ENCODE measurements around the gene DMXL2.
"Not testable (repeated sequence)": the region's sequence is repeated elsewhere in the genome, so short reads cannot be mapped to it uniquely, and the experiment has no call there.

The DMXL2 gene

GRCh38 chr15:51622604-51623370 is at the start of gene DMXL2:
Gene DMXL2 (minus strand): TSS chr15:51622771. CDS start chr15:51622545, 226 bp downstream.
- DNase-seq: peak; percentile 86

- no peak for DNase-seq
Observed at GRCh38 chr15:51672155-51672687, 49.6 kb upstream of the DMXL2 start.

- DNase-seq: no peak
Observed at GRCh38 chr15:51669381-51669780, 46.8 kb upstream of the DMXL2 start.

GRCh38 chr15:51668446-51668845 is 45.9 kb upstream of the DMXL2 start:
- DNase-seq: no peak

- DNase-seq: no peak
Observed at GRCh38 chr15:51667478-51667877, 44.9 kb upstream of the DMXL2 start.

- DNase-seq: no peak
Observed at GRCh38 chr15:51661072-51661471, 38.5 kb upstream of the DMXL2 start.

GRCh38 chr15:51658664-51659063 is 36.1 kb upstream of the DMXL2 start:
- no peak for DNase-seq

- not testable (repeated sequence) for DNase-seq
Observed at GRCh38 chr15:51655401-51656057, 33.0 kb upstream of the DMXL2 start.

GRCh38 chr15:51652084-51652668 is 29.6 kb upstream of the DMXL2 start:
- no peak for DNase-seq

- peak; percentile 55 for DNase-seq
Observed at GRCh38 chr15:51649659-51650521, 27.3 kb upstream of the DMXL2 start.

GRCh38 chr15:51648643-51649042 is 26.1 kb upstream of the DMXL2 start:
- not testable (repeated sequence) for DNase-seq

- not testable (repeated sequence) for DNase-seq
Observed at GRCh38 chr15:51648101-51648500, 25.5 kb upstream of the DMXL2 start.

GRCh38 chr15:51647128-51647562 is 24.6 kb upstream of the DMXL2 start:
- peak; percentile 15 for DNase-seq

- DNase-seq: no peak
Observed at GRCh38 chr15:51642696-51643095, 20.1 kb upstream of the DMXL2 start.

GRCh38 chr15:51641490-51642130 is 19.0 kb upstream of the DMXL2 start:
- no peak for DNase-seq

- DNase-seq: no peak
Observed at GRCh38 chr15:51634591-51635198, 12.1 kb upstream of the DMXL2 start.

GRCh38 chr15:51629612-51630011 is 7.0 kb upstream of the DMXL2 start:
- no peak for DNase-seq

GRCh38 chr15:51625236-51625635 is 2.7 kb upstream of the DMXL2 start:
- DNase-seq: no peak

- no peak for DNase-seq
Observed at GRCh38 chr15:51624022-51624421, 1.5 kb upstream of the DMXL2 start.

- no peak for DNase-seq
Observed at GRCh38 chr15:51623386-51623938, 891 bp upstream of the DMXL2 start.

GRCh38 chr15:51621936-51622603 is 501 bp downstream of the DMXL2 start:
- DNase-seq: peak; percentile 22

All from amniotic stem cell (primary cell).